NCI-H1092 (cell line): ENCODE results near the gene WDFY4.
A peak's percentile ranks its signal among the peaks of the same experiment; 100 is the strongest.

Source experiments
- DNase-seq: peaks from one replicate; lab custom pipeline; 2025; lab: John Stamatoyannopoulos, UW

WDFY4 gene

DNA sequence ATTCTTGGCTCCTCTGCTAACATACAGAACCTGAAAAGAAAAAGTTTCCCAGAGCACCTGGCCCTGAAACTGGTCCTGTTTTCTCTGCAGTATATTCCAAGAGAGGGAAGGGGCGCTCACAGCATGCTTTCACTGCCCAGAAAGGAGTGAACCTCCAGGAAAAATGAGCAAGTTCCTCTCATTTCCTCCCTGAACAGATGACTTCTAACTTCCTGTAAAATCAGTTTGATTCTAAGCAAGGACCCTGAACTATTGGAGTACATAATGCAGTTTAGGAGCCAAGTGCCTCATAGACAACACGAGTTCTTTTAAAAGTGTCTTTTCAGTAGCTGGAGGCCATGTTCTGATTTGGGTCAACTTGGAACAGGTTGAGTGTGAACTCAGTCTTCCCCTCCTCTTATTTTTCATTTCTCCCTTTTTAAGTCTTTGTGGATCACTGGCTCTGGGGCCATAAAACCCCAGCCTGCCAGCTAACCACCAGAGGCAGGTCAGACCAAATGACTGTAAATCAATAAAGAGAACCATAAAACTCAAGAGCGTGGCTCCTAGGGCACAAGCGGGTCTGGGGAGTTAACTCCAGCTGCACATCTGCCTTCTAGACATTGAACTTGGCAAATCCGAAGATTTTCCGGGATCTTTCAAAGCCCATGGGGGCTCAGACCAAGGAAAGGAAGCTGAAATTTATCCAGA lies 260.9 kb downstream of the WDFY4 start:
- DNase-seq = no peak

- no peak for DNase-seq
These were observed 261.7 kb downstream of the WDFY4 start for GRCh38 chr10:48946332-48946731.

- no peak for DNase-seq
These were observed 262.3 kb downstream of the WDFY4 start for GRCh38 chr10:48946891-48947500.

GRCh38 chr10:48947690-48948469 lies 263.2 kb downstream of the WDFY4 start:
- no peak for DNase-seq

DNA sequence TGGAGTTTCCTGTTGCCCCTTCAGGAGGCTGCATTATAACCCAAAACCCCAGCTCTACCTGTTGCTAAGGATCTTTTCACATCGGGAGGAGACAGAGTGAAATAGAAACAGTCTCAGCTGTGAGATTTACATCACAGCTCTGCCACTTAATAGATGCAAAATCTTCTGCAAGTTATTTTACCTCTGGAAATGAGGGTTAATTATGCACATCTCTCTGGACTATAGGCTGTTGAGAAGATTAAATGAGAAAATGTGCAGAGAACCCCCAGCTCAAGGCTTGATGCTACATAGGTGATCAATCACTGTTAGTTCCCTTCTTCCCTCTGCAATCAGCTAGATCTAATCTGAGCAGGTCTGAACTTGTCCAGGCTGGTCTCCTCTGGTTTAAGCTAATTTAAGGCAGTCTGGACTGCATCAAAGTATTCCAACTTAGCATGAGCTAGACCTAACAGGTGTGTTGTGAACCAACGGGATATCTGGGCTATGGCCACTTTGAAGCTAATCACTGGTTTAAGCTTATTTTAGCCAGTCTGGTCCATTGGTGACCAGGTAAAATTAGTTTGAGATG lies 263.9 kb downstream of the WDFY4 start:
- no peak for DNase-seq

GRCh38 chr10:48951707-48952106 lies 267.0 kb downstream of the WDFY4 start:
- no peak for DNase-seq

DNA sequence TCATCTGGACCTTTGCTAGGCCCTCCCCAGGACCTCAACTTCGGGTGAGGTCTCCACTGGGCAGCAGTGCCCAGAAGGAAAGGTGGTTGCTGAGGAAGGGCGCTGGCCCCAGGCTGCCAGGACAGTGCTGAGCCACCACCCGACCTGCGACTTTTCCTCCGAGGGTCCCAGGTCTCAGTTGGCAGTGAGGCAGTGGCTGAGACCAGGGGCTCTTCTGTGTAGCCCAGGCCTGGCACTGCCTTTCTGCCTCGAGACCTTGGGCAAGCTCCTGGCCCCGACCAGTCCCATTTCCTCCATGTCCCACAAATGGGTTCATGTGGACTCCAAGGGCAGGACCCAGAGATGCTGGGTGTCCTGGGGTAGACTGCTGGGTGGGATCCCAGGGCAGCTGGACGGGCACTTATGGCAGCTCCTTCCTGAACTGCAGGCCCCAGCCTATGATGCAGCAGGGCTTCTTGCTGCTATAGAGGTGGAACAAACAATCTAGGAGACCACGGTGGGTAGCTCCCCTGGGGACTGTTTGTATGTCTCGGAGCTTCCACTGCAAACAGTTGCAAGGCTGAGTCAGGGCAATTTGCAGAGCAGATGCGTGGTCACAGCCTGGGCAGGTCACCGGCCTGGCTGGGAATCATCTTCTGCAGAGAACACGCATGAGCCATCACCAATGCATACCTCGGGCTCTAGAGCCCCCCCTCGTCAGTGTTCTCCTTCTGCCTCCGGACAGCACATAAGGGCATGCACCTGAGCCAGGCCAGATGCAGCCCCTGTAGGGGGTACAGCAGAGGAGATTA lies 272.9 kb downstream of the WDFY4 start:
- no peak for DNase-seq

GRCh38 chr10:48958598-48959190 lies 274.0 kb downstream of the WDFY4 start:
- no peak for DNase-seq

DNA sequence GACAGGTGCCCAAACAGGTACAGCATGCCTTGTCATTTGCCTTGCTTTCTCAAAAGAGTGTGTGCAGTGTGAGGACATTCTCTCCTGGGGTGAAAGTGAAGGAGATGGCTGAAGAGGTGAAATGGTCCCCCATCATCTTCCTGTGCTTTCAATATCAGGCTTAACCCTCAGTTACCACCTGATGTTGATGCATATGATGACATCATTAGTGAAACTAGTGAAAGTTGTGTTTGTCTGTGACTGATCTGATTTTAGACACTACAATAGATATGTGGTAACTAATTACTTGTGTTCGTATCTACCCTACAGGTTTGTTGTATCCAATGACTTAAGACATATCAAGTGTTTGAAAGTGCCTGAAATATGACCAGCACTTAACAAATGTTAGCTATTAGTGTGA lies 279.4 kb downstream of the WDFY4 start:
- DNase-seq = no peak

GRCh38 chr10:48965460-48965859 lies 280.8 kb downstream of the WDFY4 start:
- no peak for DNase-seq

- no peak for DNase-seq
These were observed 283.4 kb downstream of the WDFY4 start for GRCh38 chr10:48968036-48968435.

DNA sequence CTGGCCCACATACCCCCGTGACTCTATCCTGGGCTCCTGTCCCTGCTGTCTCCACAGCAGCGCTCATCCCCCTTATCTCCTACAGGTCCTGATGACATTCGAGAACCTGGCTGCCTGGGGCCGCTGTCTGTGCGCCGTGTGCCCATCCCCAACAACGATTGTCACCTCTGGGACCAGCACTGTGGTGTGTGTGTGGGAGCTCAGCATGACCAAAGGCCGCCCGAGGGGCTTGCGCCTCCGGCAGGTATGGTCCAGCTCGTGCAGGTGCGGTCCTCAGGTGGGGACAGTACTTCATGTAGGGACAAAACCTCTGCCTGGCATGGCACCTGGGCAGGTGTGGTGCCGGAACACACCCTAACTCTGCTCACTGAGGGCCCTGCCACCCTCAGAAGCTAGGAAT lies 285.4 kb downstream of the WDFY4 start:
- no peak for DNase-seq

GRCh38 chr10:48970654-48971053 lies 286.0 kb downstream of the WDFY4 start:
- DNase-seq = no peak

GRCh38 chr10:48973065-48973464 lies 288.4 kb downstream of the WDFY4 start:
- no peak for DNase-seq

DNA sequence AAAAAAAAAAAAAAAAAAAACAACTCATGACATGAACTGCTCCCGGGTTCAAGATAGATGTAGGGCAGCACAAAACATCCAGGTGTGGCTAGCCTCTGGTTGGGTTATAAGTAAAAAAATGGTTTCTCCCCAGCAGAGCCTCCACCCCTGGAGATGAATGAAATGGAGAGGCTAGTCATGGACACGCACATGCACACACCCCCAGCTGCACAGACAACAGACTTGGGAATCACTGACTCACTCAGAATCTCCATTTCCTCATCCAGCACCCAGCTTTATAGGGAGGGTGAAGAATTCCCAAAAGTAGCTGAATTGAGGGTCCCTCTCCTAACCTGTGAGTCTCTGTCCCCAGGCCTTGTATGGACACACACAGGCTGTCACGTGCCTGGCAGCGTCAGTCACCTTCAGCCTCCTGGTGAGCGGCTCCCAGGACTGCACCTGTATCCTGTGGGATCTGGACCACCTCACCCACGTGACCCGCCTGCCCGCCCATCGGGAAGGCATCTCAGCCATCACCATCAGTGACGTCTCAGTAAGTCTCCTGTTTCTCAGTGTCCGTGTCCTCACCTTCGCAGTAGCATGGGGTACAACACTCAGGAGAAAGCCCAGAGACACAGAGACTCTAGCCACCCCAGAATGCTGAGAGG lies 290.0 kb downstream of the WDFY4 start:
- no peak for DNase-seq

DNA sequence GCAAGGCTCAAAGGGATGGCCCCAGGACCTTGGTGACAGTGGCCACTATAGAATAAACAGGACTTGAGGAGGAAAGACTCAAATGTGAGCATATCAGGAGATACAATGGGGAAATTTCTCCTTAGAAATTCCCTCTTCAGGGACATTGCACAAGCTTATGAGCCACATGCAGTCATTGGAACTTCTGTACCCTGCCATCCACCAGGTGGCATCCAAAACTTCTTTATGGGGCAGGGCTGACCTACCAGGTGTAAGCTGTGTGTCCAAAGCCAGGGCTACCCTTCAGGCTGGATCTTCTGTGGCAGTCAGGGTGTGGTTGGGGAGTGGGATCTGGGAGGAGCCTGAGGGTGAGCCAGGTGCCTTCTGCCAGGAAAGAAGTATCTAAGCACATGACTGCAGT lies 291.5 kb downstream of the WDFY4 start:
- no peak for DNase-seq

DNA sequence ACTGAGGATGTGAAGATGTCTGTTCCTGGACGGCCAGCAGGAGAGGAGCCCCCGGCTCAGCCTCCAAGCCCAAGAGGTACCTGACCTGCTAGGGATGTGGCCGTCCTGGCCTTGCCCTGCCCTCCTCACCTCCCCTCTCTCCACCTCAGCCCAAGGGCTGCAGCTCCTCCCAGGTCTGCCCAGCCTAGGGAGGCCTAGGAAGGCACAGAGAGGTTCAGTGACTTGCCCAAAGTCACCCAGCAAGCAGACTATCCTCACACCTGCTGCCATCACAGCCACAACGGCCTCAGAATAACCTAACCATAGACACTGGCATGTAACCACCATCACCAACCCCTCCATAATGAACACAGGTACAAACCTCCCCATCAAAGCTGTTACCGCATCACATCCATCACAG lies 293.6 kb downstream of the WDFY4 start:
- no peak for DNase-seq

DNA sequence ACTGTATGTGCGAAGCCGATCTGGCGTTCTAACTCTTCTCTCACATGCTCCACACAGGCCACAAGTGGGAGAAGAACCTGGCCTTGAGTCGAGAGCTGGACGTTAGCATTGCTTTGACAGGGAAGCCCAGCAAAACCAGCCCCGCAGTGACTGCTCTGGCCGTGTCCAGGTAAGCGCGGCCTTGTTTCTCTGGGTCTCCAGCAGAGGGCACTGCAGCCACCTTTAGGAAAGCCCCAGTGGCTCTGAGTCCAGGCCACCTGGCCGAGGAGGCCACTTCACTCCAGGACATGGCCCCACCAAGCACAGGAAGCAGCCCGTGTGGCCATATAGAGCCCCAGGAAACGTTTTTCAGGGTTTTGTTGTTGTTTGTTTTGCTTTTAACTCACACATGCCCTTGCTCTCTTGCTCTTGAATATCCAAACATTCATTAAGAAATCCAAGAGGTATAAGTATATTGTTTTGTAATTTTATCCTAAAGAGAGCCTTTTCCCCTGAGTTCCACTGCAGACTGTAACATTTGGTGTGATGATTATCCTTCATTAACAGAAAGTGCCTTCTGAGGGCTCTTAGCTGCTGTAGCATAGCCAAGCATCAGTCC lies 296.7 kb downstream of the WDFY4 start:
- peak; percentile 5 for DNase-seq

DNA sequence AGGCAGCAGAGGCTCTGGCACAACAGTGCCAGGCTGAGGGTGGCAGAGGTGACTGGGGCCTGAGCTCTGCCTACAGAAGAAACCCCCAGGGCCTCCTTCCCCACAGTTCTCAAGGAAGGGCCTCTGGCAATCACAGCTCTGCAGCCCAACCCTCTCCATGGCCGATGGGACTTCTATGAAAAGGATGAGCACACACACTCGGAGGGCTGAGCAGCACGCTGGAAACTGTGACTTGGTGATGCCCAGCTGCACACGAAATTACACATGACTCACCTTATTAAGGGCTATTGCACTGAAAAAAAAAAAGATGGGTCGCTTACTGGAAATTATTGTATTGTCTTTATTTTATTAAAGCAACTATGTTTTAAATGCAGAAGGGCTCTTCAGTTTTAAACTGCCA lies 297.9 kb downstream of the WDFY4 start:
- DNase-seq = no peak

- no peak for DNase-seq
These were observed 299.1 kb downstream of the WDFY4 start for GRCh38 chr10:48983648-48984351.
